Activated CD4-positive, alpha-beta T cell treated with anti-CD3 and anti-CD28 coated beads, Interleukin-2, amount 10 ng/mL, durations not matched to agents 24 days and 14 days (primary cell): ENCODE measurements around the gene FBP2. TPM values are rescaled to one million over a fixed set of nuclear protein-coding genes. Genes with fewer than 3 reads are reported as not detected.

Source experiments
- DNase-seq: peaks from one replicate; pipeline ENCODE4 v3.0.0; 2022
- H3K27ac Mint-ChIP-seq: one replicate; pipeline ENCODE4 v1.8.0; 2022; ENCODE audit warnings: mild to moderate bottlenecking, mixed read lengths
- H3K27me3 Mint-ChIP-seq: one replicate; pipeline ENCODE4 v1.8.0; 2022; ENCODE audit warnings: mixed read lengths
- H3K36me3 Mint-ChIP-seq: one replicate; pipeline ENCODE4 v1.8.0; 2022; ENCODE audit warnings: low read depth, mild to moderate bottlenecking, mixed read lengths
- H3K4me1 Mint-ChIP-seq: one replicate; pipeline ENCODE4 v1.8.0; 2021; ENCODE audit warnings: mixed read lengths
- H3K4me3 Mint-ChIP-seq: one replicate; pipeline ENCODE4 v1.8.0; 2022; ENCODE audit warnings: mild to moderate bottlenecking, moderate library complexity, mixed read lengths
- H3K9me3 Mint-ChIP-seq: one replicate; pipeline ENCODE4 v1.8.0; 2021; ENCODE audit warnings: mixed read lengths
- intact Hi-C: fragments of 100-400 bp; cut with micrococcal nuclease; formaldehyde crosslinking; loops from one replicate; pipeline ENCODE4 v1.15.1; 2023
- total RNA-seq: library from RNA; stranded (reverse); gene quantifications from 2 replicates; pipeline ENCODE4 v1.2.3, GENCODE V29; 2022

The FBP2 gene
- total RNA-seq, 1 donor from 2014 or later, result not detected

- H3K9me3 Mint-ChIP-seq, result no peaks in the 10 kb centered on the region
- DNase-seq, result no peak
- no peaks in the 10 kb centered on the region for H3K4me1 Mint-ChIP-seq
- H3K36me3 Mint-ChIP-seq, result no peaks in the 10 kb centered on the region
- H3K4me3 Mint-ChIP-seq, result no peak overlapping the region
- H3K27ac Mint-ChIP-seq, result no peak overlapping the region
- H3K27me3 Mint-ChIP-seq, result peaks cover 7% of the 10 kb centered on the region
- intact Hi-C loops, result no loop called here
These were observed 64.7 kb downstream of the FBP2 start for GRCh38 chr9:94528886-94529285.

GRCh38 chr9:94526951-94527350 is 66.7 kb downstream of the FBP2 start:
- DNase-seq, result no peak
- intact Hi-C loops, result no loop called here
- peaks cover 7% of the 10 kb centered on the region for H3K27me3 Mint-ChIP-seq
- H3K9me3 Mint-ChIP-seq, result no peaks in the 10 kb centered on the region
- H3K27ac Mint-ChIP-seq, result no peak overlapping the region
- no peak overlapping the region for H3K4me3 Mint-ChIP-seq
- no peaks in the 10 kb centered on the region for H3K36me3 Mint-ChIP-seq
- no peaks in the 10 kb centered on the region for H3K4me1 Mint-ChIP-seq

- Mint-ChIP-seq H3K27me3 (peaks cover 7% of the 10 kb centered on the region), H3K9me3 (no peaks in the 10 kb centered on the region), H3K36me3 (no peaks in the 10 kb centered on the region), H3K27ac (no peak overlapping the region), H3K4me3 (no peak overlapping the region), H3K4me1 (no peaks in the 10 kb centered on the region)
- intact Hi-C loops, result no loop called here
- DNase-seq, result no peak
These were observed 67.4 kb downstream of the FBP2 start for GRCh38 chr9:94526271-94526670.

GRCh38 chr9:94525396-94526035 is 68.1 kb downstream of the FBP2 start:
- Mint-ChIP-seq H3K27me3 (peaks cover 7% of the 10 kb centered on the region), H3K4me3 (no peak overlapping the region)

GRCh38 chr9:94517254-94517653 is 76.4 kb downstream of the FBP2 start:
- H3K36me3 Mint-ChIP-seq, result no peaks in the 10 kb centered on the region
- H3K9me3 Mint-ChIP-seq, result no peaks in the 10 kb centered on the region
- no peak overlapping the region for H3K4me3 Mint-ChIP-seq
- no peak for DNase-seq
- no peak overlapping the region for H3K27ac Mint-ChIP-seq
- intact Hi-C loops, result no loop called here
- peaks cover 8% of the 10 kb centered on the region for H3K27me3 Mint-ChIP-seq
- no peaks in the 10 kb centered on the region for H3K4me1 Mint-ChIP-seq

More at GRCh38 chr9:94525396-94526035, 68.1 kb downstream of the FBP2 start:
- Mint-ChIP-seq H3K9me3 (no peaks in the 10 kb centered on the region), H3K36me3 (no peaks in the 10 kb centered on the region), H3K27ac (no peak overlapping the region), H3K4me1 (no peaks in the 10 kb centered on the region)
- intact Hi-C loops, result no loop called here
- no peak for DNase-seq

- peaks cover 15% of the 10 kb centered on the region for H3K27me3 Mint-ChIP-seq
- H3K4me1 Mint-ChIP-seq, result no peaks in the 10 kb centered on the region
- H3K4me3 Mint-ChIP-seq, result no peak overlapping the region
- no peak overlapping the region for H3K27ac Mint-ChIP-seq
- no peaks in the 10 kb centered on the region for H3K9me3 Mint-ChIP-seq
- intact Hi-C loops, result no loop called here
- no peaks in the 10 kb centered on the region for H3K36me3 Mint-ChIP-seq
- DNase-seq, result no peak
These were observed 78.9 kb downstream of the FBP2 start for GRCh38 chr9:94514722-94515121.

- H3K9me3 Mint-ChIP-seq, result no peaks in the 10 kb centered on the region
- no peak overlapping the region for H3K4me3 Mint-ChIP-seq
- H3K27ac Mint-ChIP-seq, result no peak overlapping the region
- no peaks in the 10 kb centered on the region for H3K36me3 Mint-ChIP-seq
- intact Hi-C loops, result no loop called here
- peaks cover 15% of the 10 kb centered on the region for H3K27me3 Mint-ChIP-seq
- no peak for DNase-seq
- H3K4me1 Mint-ChIP-seq, result no peaks in the 10 kb centered on the region
These were observed 81.7 kb downstream of the FBP2 start for GRCh38 chr9:94511955-94512265.

- Mint-ChIP-seq H3K27ac (no peak overlapping the region), H3K4me1 (no peaks in the 10 kb centered on the region), H3K36me3 (no peaks in the 10 kb centered on the region), H3K27me3 (peaks cover 14% of the 10 kb centered on the region), H3K4me3 (no peak overlapping the region), H3K9me3 (no peaks in the 10 kb centered on the region)
- DNase-seq, result no peak
- intact Hi-C loops, result no loop called here
These were observed 82.3 kb downstream of the FBP2 start for GRCh38 chr9:94511134-94511954.

Other genes starting within 250 kb of the FBP2 start
- gene PCAT7, start 38.7 kb downstream of the FBP2 start, total RNA-seq, result not detected in 2 replicates
- not detected in 2 replicates for gene FBP1, start 45.7 kb upstream of the FBP2 start, total RNA-seq
- gene AOPEP, start 132.9 kb upstream of the FBP2 start, total RNA-seq, result 17.9 and 20.7 TPM in 2 replicates